GM20431 (cell line): Measurements from ENCODE around the gene OR13C5.
"Not testable (repeated sequence)": the region's sequence is repeated elsewhere in the genome, so short reads cannot be mapped to it uniquely, and the experiment has no call there.

Source experiments
- in situ Hi-C: fragments of 300-500 bp; cut with MseI, MboI; formaldehyde crosslinking; loops from one replicate; pipeline ENCODE4 v1.15.0; 2020; ENCODE audit warnings: low sequenced_read_pairs; ENCODE audit not compliant: unreplicated experiment

Gene OR13C5

GRCh38 chr9:104599313-104599712 is at the start of gene OR13C5:
Gene OR13C5 (minus strand): TSS chr9:104599413. CDS start chr9:104599413, 0 bp downstream.
- in situ Hi-C loops = not testable (repeated sequence)

DNA sequence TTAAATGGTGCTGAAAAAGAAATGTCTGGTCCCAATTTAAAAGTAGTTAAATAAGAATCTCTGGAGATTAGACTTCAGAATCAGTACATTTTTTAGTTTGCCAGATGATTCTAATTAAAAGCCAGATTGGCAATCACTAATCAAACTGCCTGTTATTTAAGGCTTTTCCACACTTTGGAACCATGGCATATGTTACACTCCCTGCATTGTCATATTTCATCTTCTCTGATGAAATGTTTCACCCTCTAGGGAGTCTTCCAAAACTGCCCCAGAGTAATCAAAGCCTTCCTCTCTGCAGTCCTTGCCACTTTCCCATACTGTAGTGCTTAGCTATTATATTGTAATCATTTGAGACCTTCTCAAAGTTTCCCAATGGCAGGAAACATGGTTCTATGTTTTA is 36.2 kb upstream of the OR13C5 start:
- in situ Hi-C loops = no loop called here

DNA sequence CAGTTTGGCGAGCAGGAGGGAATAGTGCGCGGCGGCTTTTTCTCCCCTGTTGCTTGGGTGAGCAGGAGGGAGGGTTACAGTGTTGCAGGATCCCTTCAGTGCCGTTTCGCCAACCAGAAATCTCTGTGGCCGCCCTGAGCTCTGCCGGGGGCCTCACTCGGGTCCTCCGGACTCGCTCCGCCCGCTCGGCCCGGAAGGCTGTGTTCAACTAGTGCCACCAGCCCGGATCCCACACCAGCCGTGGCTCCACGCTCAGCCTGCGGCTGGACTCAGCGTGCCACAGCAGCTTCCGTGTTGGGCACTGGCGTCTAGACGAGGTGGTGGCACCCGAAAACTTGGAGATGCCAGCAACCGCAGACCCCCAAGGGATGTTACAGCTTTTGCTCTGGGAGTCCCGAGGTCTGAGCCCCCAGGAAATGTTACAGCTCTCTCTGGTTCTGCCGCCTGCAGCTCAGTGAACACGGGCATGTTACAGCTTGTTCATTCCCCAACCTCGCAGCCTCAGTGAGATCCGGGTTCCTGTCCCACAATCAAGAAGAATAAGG is 34.8 kb upstream of the OR13C5 start:
- in situ Hi-C loops = no loop called here

DNA sequence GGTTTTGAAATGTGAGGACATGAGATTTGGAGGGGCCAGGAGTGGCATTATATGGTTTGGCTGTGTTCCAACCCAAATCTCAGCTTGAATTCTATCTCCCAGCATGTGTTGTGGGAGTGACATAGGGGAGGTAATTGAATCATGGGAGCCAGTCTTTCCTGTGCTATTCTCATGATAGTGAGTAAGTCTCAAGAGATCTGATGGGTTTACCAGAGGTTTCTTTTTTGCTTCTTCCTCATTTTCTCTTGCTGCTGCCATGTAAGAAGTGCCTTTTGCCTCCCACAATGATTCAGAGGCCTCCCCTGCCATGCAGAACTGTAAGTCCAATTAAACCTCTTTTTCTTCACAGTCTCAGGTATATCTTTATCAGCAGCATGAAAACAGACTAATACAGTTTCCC is 26.8 kb upstream of the OR13C5 start:
- in situ Hi-C loops = not testable (repeated sequence)

DNA sequence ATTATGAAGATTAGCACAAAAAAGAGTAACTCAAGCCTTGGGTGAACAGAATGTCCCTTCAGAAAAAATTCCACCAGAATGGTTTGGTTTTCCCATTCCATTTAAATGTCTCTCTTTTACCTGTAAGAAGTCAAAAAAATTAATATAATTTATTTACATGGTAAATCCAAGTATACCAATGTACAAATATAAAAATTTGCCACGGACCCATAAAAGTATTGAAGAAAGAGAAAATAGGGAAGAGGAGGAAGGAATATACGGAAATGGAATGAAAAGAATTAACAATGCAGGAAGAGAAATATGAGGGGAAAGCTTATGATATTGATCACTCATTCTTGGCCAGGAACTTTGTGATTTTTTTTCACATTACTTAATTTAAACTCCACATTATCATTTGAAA is 18.9 kb upstream of the OR13C5 start, which contains the start of gene OR13C9:
Gene OR13C9, minus strand, starts transcription at position 101 of the 400 bp plus-strand sequence. Its CDS starts 0 bp downstream, at position 101.
- in situ Hi-C loops = no loop called here

DNA sequence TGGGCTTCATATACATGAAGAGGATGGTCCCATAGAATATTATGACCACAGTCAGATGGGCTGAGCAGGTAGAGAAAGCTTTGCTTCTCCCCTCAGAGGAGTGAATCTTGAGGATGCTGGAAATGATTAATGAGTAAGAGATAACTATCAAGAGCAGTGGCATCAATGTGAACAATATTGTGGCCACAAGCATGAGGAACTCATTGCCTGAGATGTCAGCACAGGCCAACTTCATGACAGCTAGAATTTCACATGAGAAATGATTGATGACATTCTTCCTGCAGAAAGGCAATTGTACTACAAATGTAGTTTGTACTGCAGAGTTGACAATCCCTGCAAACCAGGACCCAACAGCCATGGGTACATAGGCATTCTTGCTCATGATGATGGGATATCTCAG is 18.2 kb upstream of the OR13C5 start:
- in situ Hi-C loops = no loop called here

GRCh38 chr9:104611213-104611612 is 12.0 kb upstream of the OR13C5 start:
- in situ Hi-C loops = no loop called here

DNA sequence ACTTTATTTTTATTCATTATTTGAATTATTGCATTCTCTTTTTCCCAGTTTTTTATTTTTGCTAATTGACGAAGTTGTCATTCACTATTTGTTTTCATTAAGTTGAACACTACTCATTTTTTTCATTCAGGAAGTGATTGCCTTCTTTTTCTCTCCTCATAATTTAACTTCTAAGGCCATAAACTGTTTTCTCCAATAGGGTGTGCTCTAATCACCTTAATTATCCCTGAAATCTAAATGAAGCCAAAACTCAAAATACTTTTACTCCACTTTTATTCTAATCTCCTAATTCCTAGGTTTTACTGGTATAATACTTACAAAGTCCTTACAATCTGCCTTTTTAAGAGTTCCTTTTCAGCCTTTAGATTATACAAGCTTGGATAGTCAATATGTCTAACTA is 9.1 kb upstream of the OR13C5 start:
- in situ Hi-C loops = no loop called here

DNA sequence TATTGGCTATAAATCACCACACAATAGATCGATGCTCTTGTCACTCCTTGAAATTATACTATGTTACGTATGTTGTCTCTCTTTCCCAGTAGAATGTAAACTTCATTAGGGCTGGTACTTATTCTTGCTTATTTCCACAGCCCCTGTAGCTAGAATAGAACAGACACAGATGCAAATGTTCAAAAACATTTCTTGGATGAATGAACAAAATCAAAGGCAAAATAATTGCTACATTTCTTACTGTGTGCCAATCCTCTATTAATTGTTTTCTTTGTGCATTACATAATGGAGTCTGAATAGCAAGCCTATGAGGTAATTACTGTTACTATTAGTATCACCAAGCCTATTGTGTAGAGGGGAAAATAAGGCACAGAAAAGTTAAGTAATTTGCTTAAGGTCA is 6.9 kb upstream of the OR13C5 start:
- in situ Hi-C loops = no loop called here

DNA sequence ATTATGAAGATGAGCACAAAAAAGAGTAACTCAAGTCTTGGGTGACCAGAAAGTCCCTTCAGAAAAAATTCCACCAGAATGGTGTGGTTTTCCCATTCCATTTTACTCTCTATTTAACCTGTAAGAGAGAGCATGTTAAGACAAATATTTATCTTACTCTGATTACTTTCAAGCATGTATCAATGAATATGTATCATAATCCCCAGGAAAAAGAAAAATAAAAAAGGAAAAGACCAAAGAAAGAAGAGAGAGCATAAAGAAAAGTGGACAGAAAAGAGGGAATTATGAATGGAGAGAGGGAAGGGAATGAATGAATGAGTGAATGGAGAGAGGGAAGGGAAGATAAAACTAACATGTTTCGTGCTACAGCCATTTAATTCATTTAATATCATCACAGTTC is 6.3 kb upstream of the OR13C5 start, which contains the start of gene OR13C2:
Gene OR13C2, minus strand, starts transcription at position 101 of the 400 bp plus-strand sequence. Its CDS starts 0 bp downstream, at position 101.
- in situ Hi-C loops = not testable (repeated sequence)

DNA sequence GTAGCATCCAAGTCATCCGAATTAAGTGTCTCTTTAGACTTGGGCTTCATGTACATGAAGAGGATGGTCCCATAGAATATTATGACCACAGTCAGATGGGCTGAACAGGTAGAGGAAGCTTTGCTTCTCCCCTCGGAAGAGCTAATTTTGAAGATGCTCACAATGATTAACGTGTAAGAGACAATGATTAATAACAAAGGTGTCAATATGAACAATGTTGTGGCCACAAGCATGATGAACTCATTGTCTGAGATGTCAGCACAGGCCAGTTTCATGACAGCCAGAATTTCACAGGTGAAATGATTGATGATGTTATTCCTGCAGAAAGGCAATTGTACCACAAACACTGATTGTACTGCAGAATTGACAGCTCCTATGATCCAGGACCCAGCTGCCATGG is 5.6 kb upstream of the OR13C5 start:
- in situ Hi-C loops = no loop called here

- in situ Hi-C loops = not testable (repeated sequence)
Observed at GRCh38 chr9:104598749-104599148, 464 bp downstream of the OR13C5 start.

GRCh38 chr9:104589626-104590025 is 9.6 kb downstream of the OR13C5 start:
- in situ Hi-C loops = no loop called here

DNA sequence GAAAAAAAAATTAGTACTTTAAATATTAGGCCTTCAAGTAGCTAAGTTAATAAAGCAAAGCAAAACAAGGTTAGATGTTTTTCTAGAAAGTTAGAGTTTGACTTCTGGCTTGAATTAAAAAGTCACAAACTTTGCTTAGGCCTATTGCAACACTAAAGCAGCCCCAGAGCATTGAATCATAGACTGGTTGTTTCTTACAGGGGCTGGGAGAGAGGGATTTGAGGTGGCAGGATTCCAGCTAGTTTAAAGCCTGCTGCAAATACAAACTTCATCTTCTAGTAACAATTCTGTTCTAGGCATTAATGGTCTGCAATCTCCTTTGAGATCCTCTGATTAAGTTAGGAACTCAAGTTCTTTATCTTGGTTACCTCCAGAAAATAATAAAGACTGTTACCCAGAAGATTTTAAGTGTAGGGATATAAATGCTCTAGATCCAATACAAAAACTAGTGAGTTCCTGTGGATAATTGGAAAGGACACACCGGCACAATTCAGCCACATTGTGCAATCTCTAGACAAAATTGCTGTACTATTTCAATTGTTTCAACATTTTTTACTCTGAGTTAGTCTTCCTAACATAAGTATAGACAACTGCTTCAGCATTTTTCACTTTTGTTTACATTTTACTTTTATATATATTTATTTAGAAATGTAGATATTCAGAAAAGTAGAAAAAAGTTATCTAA is 12.6 kb downstream of the OR13C5 start:
- in situ Hi-C loops = no loop called here

- in situ Hi-C loops = no loop called here
Observed at GRCh38 chr9:104580562-104580961, 18.7 kb downstream of the OR13C5 start.

GRCh38 chr9:104577263-104577662 is 21.9 kb downstream of the OR13C5 start:
- in situ Hi-C loops = no loop called here

- in situ Hi-C loops = no loop called here
Observed at GRCh38 chr9:104575456-104575855, 23.8 kb downstream of the OR13C5 start.

- in situ Hi-C loops = no loop called here
Observed at GRCh38 chr9:104572612-104573011, 26.6 kb downstream of the OR13C5 start.

DNA sequence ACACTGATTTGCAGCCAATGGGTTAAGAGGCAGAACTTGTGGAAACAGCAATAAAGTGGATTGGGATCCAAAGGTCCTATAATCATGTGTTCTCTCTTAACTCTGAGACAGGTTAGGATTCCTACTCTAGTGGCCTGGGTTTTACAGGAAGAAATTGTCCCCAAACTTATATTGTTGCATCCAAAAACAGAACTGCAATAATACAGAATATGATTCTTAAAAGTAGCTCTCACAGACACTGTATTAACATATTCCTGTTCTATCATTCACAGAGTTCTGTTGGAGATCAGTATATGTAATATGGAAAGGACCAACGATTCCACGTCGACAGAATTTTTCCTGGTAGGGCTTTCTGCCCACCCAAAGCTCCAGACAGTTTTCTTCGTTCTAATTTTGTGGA is 30.3 kb downstream of the OR13C5 start, which contains the start of gene OR13C8:
Gene OR13C8, plus strand, starts transcription at position 301 of the 400 bp plus-strand sequence. Its CDS starts 0 bp downstream, at position 301.
- in situ Hi-C loops = no loop called here

DNA sequence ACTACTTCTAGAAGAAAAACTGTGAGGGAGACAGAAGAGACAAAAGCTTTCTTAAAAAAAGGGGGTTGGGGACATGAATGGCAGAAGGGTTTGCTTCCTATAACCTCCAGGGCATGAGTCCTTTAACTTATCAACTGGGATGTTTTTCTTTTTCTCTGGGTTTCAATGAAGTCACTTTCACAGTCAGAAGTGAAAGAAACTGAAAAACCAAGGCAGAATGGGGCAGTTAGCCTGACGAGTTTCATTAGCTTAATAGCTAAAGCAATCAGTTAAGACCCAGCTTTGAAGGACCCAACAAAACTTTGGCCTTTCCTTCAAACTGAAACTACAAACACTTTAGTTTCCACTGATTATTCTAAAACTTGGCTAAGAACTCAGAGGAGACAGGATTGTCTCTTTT is 34.9 kb downstream of the OR13C5 start:
- in situ Hi-C loops = no loop called here

GRCh38 chr9:104556830-104557634 is 42.2 kb downstream of the OR13C5 start:
- in situ Hi-C loops = no loop called here
